Fibroblast of pulmonary artery (primary cell): ENCODE data around the gene PLS1.
A peak's percentile ranks its signal among the peaks of the same experiment; 100 is the strongest.
"Not testable (repeated sequence)": the region's sequence is repeated elsewhere in the genome, so short reads cannot be mapped to it uniquely, and the experiment has no call there.

Source experiments
- DNase-seq: peaks from one replicate; pipeline ENCODE4 v3.0.0-alpha.2; 2010; ENCODE audit warnings: low read depth
- H3K4me3 ChIP-seq: replicated peaks from 2 replicates; pipeline ENCODE4 v1.5.1; 2011; ENCODE audit warnings: low read depth, mild to moderate bottlenecking, control low read depth, low read length, moderate library complexity
- TF ChIP-seq, protein P1 (sequence below): IDR thresholded peaks from 2 replicates; pipeline ENCODE4 v1.5.1; 2011; ENCODE audit warnings: mild to moderate bottlenecking, control low read depth, low read length, inconsistent platforms; ENCODE audit errors: missing control alignments

The PLS1 gene

DNA sequence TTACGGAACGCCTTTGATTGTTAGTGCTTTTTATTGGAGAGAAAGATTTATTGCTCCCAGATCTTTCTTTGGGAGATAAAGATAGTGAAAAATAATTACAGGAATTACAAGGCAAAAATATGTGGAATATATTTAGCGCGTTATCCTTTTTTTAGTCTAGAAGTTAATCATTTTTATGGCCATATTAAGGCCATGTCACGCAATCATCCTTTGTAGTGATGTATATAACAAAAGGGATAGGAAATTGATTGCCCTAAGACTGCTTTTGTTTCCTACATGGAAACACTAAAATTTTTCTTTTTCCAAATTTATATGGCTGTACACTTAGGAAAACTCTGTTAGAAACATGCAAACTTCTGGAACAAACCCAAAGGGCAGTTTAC, 129.2 kb downstream of the PLS1 start:
- no peak for DNase-seq
- H3K4me3 ChIP-seq = peak overlapping the region; percentile 83
- TF ChIP-seq, protein P1, sequence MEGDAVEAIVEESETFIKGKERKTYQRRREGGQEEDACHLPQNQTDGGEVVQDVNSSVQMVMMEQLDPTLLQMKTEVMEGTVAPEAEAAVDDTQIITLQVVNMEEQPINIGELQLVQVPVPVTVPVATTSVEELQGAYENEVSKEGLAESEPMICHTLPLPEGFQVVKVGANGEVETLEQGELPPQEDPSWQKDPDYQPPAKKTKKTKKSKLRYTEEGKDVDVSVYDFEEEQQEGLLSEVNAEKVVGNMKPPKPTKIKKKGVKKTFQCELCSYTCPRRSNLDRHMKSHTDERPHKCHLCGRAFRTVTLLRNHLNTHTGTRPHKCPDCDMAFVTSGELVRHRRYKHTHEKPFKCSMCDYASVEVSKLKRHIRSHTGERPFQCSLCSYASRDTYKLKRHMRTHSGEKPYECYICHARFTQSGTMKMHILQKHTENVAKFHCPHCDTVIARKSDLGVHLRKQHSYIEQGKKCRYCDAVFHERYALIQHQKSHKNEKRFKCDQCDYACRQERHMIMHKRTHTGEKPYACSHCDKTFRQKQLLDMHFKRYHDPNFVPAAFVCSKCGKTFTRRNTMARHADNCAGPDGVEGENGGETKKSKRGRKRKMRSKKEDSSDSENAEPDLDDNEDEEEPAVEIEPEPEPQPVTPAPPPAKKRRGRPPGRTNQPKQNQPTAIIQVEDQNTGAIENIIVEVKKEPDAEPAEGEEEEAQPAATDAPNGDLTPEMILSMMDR = no peak

DNA sequence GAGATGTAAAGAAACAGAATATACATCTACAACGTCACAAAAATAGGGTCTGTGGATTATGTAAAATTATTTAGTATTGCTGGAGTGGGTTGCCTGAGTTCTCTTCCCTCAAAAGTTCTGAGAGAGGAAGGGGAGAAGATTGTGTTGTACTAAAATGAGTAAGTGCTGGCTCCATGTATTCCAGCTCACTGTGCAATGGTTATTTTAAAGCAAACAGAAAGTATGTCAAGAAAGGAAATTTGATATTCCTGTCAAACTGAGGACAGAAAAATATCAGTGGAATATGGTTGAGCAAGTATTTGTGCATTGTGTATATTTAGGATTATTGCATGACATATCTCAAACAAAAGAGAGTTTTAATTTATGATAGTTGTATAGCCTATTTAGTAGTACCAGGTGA, 129.8 kb downstream of the PLS1 start:
- TF ChIP-seq, protein P1 = no peak
- no peak overlapping the region for H3K4me3 ChIP-seq
- DNase-seq = no peak

DNA sequence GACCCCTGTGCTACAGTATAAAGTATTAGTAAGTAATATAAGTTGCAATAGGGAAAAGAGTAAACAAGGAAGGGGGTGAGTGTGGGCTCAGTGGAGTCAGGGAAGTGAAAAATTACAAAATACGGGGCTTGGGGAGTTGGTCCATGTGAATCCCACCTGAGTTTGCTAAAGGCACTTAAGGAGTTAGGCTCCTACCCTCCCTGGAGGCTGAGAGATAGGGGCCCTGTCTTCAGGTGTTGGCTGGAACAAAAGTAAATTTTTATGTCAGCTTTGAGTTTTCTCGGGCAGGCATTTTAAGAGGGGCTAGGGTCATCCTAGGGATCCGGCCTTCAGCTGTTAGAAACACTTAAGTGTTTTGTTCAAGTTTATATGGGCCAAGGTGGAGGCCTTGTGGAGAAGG, 135.9 kb downstream of the PLS1 start:
- no peak overlapping the region for H3K4me3 ChIP-seq
- TF ChIP-seq, protein P1 = no peak
- DNase-seq = no peak

DNA sequence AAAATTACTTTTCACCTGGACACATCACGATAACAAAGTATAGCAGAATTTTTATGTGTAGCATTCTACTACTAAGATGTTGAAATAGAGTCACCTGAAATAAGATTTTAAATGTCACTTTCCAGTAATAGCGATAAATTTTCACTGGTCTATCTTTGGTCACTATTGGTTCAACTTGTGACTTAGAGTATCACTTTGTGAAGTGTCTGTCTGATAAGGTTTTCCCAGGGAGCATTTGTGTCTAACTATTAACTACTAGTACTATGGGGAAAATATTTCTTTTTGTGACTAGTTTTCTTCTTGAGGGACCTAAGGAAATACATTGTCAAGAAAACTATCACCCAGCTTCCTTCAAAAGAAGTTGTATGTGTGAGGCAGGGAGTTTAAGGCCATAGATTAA, 138.6 kb downstream of the PLS1 start:
- no peak for DNase-seq
- H3K4me3 ChIP-seq = no peak overlapping the region
- TF ChIP-seq, protein P1 = no peak

DNA sequence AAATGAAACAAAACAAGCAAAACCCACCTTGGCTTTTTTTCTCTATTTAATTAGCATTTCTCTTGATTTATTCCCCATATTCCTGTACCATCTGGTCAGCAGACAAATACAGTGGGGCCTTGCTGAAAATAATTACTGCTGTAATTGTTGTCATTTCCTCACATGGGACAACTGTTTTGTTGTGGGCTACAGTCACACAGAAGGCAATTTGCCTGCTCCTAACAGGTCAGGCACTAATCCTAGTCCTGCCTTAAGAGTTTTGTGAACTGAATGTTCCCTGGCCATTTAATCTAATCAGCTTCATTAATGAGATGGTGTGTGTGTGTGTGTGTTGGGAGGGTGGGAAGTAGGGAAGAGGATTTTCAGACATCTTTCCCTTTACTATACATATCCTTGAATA, 139.3 kb downstream of the PLS1 start:
- H3K4me3 ChIP-seq = no peak overlapping the region
- DNase-seq = no peak
- TF ChIP-seq, protein P1 = no peak

DNA sequence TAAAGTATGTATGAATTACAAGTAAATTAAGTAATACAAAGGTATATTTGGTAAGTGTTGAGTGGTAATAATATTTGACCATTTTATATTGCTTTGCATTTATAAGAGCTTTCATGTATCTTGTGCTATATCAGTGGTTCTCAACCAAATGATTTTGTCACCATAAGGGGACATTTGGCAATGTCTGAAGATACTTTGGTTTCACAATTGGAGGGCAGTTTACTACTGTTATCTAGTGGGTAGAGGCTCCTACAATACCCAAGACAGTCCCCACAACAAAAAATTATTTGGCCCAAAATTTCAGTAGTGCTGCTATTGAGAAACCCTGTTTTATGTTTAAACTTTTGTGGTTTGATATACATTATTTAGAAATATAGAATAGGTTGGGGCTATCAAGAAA, 142.2 kb downstream of the PLS1 start:
- DNase-seq = no peak
- no peak overlapping the region for H3K4me3 ChIP-seq
- TF ChIP-seq, protein P1 = no peak

DNA sequence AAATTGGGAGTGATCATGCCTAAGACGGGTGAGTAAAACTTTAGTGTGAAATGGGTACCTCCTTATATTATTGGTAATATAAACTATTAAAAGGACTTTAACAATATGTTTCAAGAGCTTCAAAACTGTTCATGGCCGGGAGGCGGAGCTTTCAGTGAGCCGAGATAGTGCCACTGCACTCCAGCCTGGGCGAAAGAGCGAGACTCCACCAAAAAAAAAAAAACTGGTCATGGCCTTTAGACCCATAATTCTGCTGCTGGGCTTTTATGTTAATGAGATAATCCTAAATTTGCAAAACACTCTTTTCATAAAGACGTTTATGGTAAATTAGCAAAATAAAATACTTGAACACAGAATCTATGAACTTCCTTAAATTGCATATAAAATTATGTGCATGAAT, 150.5 kb downstream of the PLS1 start:
- H3K4me3 ChIP-seq = no peak overlapping the region
- TF ChIP-seq, protein P1 = no peak
- no peak for DNase-seq

DNA sequence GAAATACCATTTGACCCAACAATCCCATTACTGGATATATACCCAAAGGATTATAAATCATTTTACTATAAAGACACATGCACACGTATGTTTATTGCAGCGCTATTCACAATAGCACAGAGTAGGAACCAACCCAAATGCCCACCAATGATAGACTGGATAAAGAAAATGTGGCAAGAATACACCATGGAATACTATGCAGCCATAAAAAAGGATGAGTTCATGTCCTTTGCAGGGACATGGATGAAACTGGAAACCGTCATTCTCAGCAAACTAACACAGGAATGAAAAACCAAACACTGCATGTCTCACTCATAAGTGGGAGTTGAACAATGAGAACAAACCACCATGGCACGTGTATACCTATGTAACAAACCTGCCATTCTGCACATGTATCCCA, 154.3 kb downstream of the PLS1 start:
- not testable (repeated sequence) for DNase-seq

DNA sequence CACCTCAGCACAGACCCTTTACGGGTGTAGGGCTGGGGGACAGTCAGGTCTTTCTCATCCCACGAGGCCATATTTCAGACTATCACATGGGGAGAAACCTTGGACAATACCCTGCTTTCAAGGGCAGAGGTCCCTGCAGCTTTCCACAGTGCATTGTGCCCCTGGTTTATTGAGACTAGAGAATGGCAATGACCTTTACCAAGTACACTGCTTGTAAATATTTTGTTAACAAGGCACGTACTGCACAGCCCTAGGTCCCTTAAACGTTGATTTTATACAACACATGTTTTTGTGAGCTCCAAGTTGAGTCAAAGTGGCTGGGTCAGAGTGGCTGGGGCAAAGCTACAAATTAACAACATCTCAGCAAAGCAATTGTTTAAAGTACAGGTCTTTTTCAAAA, 156.4 kb downstream of the PLS1 start:
- not testable (repeated sequence) for H3K4me3 ChIP-seq, DNase-seq

More for the DNA sequence above, 154.3 kb downstream of the PLS1 start:
- not testable (repeated sequence) for H3K4me3 ChIP-seq
